ENCODE data around the gene L3MBTL2.
"Not testable (repeated sequence)": the region's sequence is repeated elsewhere in the genome, so short reads cannot be mapped to it uniquely, and the experiment has no call there.

Gene L3MBTL2

DNA sequence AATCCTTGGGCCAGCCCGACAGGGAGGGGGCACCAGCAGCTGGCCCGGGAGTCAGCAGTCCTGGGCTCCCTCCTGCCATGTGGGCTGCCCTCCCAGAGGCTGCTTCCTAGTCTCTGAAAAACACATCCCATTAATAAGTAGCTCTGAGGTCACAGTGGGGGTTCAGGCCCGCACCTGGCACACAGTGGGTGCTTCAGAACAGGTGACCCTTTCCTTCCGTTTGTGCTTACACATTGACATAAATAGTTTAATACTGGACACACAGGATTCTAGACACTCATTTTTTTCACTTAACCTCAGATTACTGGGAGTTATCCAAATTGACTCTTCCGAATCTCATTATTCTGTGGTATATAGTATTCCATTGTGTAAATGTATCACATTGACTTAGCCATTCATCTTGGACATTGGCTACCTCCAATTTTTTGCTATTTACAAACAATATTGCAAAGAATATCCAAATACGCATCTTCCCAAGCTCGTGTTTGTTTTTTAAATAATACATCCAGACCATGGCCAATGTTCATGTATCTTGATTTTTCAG, 36.1 kb downstream of the L3MBTL2 start:
- no peak for DNase-seq (ENCODE audit: low read depth in 2 of 2)

DNA sequence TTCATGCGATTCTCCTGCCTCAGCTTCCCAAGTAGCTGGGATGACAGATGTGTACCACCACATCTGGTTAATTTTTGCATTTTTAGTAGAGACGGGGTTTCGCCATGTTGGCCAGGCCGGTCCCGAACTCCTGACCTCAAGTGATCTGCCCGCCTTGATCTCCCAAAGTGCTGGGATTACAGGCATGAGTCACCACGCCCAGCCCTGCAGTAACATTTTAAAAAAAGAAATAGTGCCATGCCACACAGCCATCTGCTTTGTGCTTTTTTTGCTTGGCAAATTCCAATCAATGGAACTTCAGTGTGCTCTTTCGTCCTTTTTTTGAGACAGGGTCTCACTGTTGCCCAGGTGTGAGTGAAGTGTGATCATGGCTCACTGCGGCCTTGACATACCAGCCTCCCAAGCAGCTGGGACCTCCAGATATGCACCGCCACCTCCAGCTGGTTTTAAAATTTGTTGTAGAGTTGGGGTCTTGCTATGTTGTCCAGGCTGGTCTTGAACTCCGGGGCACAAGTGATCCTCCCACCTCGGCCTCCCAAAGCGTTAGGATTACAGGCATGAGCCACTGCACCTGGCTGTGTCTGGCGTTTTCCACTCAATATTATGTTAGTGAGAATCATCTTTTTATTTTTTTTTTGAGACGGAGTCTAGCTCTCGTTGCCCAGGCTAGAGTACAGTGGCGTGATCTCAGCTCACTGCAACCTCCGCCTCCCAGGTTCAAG, 37.4 kb downstream of the L3MBTL2 start:
- no peak for DNase-seq (ENCODE audit: low read depth in 2 of 2)

DNA sequence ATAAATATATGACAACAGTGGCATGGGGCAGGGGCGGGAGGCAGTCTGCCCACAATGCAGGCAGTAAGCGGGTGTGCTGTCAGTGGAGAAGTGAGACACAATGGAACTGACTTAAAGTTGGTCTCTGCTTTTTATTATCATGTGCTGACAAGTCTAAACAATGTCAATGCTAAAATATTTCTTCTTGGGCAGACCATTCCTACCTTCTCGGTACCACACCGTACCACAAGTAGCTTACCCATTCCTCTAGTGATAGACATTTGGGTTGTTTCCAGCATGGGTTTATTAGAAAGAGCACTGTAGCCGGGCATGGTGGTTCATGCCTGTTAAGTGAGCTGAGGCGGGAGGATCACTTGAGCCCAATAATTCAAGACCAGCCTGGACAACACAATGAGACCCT, 38.2 kb downstream of the L3MBTL2 start:
- DNase-seq (ENCODE audit: low read depth in 2 of 2), result no peak

DNA sequence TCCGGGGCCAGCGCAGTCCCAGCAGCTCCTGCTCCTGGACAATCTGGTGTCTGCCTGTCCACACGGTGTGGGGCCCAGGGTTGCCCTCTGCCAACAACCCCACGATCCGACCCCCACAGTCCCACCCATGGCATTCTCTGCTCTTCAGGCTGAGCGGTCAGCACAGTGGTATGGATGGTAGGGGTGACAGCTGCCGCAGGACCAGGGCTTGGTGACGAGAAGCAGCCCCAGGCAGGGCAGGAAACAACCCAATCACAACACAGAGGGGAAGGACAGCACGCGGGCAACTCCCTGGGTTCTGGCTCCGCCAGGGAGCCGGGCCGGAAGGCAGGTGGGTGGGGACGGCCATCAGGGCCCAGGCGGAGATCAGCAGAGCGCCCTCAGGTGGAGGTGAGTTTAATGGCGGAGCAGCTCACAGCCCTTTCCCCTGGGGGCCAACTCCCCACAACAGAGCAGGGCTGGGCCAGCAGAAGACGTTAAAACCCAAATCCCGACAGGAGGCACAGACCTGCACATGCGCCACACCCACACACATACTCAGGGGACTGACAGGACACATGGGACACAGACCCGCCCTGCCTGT, 40.9 kb downstream of the L3MBTL2 start:
- no peak for DNase-seq (ENCODE audit: low read depth in 2 of 2)

DNA sequence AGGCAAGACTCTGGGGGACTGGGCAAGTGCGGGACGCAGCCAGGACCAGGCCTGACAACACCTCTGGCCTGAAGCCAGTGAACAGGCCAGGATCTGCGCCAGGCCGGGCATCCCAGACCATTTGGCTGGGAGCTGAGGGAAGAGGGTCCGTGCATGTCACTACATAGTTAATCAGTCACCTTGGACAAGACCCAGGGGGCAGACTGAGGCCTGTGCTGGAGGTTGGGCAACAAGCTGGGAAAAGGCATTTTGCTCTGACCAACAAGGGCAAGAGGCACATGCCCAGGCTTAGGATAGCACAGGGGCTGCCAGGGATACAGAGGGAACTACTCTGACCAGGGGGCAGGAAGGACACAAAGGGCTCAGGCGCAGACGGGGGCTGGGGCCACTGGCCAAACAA, 42.6 kb downstream of the L3MBTL2 start:
- no peak for DNase-seq (ENCODE audit: low read depth in 2 of 2)

DNA sequence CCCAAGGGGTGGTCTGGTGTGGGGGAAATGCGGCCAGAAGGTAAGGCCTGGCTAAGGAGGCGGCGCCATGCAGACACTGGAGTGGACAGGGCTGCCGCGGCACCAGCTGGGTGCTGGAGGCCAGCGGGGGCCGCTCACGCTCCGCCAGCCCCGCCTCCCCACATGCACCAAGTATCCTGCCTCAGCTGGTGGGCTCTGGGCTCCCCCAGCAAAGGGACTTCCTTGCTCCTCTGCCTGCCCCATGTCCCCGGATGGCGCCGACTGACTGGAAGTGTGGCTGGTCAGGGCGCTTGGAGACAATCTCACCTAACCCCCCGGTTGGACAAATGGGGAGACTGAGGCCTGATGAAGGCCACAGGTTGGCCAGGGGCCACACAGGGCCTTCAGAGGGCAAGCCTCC, 43.2 kb downstream of the L3MBTL2 start:
- DNase-seq (ENCODE audit: low read depth in 2 of 2), result no peak

DNA sequence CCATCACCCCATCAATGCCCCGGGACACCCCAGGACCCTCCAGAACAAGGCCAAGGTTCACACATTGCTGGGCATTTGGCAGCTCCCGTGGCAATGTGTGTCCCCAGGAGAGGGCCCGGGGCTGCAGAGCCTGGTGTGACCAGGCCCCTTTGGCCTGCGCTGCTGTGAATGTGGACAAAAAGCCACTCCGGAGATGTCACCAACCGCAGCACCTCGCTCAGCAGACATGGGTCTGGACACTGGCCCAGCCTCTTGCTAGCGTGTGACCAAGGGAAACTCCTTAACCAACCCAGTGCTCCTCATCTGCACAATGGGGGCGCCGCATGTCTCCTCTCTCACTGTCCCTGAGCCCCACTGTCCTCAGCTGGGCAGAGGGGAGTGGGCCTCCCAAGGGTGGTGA, 43.6 kb downstream of the L3MBTL2 start:
- no peak for DNase-seq (ENCODE audit: low read depth in 2 of 2)

DNA sequence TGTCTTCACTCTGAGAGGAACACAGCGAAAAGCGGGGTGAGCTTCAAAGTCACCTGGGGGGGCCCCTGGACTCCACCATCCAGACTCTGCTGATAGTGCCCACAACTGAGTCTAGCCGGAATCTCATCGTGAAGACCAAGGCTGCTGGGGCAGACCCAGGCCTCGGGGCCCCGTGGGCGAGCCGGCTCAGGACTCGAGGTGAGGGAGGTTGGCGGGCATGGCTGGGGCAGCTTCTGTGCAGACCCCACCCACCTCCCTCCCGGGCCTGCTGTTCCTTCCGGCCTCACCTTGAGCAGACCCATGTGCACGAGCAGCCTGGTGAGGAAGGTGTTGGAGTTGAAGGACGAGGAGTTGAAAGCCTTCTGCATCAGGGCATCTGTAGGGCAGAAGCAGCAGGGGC, 44.3 kb downstream of the L3MBTL2 start:
- DNase-seq (ENCODE audit: low read depth in 2 of 2), result no peak

DNA sequence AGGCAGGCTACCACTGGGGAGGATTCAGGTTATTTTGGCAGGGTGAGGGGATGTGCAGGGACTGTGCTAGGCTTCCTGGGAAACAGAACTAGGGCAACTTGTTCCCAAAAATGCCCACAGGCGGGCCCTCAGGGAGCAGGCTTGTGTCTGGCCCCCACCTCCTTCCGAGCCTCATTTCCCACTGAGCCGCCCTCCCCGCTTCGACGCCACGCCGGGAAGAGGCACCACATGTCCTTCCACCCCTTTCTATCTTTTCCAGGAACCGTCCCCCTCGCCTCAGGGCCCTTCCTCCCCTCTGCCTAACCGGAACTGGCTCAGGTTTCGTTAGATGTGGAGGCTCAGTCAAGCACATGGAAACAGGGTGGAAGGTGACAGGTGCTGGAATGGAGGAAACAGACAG, 45.0 kb downstream of the L3MBTL2 start:
- DNase-seq (ENCODE audit: low read depth in 2 of 2), result no peak

DNA sequence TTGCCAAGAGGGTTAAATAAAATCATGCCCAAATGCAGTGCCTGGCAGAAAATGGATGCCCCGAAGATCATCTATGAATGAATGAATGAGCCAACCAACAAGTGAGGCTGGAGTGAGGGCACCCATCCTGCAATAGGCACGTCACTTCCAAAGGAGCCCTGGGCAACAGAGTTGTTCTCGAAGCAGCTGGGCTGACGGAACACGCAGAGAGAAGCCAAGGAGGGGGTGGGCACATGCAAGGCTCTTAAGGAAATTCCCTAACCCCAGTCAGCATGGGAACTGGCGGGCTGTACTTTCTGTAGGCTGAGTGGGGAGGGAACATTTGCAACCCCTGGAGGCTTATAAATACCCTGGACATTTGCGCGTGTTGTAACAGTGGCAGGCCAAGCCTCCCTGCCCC, 47.3 kb downstream of the L3MBTL2 start:
- DNase-seq (ENCODE audit: low read depth in 2 of 2), result no peak

DNA sequence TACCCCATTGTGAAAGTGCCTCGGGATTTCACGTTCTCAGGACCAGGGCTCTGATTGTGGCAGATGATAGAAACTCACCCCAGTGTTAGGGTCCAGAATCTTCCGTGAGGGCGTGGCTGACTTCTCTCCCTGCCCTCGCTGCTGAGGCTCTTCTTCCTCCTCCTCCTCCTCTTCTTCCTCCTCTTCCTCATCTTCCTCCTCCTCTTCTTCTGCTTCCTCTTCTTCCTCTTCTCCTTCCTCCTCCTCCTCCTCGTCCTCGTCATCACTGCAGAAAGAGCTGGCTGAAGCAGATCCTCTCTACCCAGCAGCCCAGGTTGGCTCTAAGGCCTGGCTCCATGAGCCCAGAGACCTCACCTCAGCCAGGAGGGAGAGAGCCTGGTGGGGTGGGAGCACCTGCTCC, 49.1 kb downstream of the L3MBTL2 start:
- no peak for DNase-seq (ENCODE audit: low read depth in 2 of 2)

DNA sequence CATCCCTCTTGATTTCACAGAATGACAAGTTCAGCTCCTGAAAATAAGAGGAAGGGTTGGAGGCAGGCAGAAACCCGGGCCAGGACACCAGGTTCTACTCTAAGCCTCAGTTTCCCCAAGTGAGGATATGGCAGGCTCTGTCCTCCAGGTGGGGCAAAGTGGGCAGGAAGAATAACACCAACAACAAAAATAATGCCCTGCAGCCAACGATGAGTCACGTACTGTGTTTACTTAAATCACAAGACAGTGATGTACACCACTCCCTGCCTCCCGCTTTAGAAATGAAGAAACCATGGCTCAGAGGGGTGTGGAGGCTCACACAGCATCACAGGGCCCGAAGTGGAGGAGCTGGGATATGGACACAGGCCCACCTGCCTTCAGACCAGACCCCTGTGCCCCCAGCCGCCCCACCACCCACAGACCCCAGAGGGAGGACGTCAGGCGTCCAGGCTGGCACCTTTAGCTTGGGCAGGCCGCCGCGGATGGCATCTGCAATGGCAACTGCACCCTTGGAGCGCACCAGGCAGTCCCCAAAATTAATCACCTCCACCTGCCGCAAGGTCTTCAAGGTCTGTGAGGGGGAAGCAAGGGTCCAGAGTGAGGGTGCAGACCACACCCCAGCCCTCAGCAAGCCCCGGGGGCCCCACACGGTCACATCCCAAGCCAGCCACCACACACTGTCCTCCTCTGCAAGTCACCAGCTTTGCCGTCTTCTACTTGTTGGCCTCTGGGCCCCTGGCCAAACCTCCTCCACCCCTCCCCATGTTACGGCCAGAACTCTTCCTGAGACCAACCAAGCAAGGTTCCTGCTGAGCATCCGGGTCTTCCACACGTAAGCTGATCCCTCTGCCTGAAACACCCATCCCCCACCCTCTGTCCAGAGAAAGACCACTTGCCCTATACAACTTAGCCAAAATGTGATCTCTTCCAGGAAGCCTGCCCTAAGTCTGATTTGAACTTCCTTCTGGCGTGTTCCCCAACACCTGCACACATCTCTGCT, 51.4 kb downstream of the L3MBTL2 start:
- no peak for DNase-seq (ENCODE audit: low read depth in 2 of 2)

DNA sequence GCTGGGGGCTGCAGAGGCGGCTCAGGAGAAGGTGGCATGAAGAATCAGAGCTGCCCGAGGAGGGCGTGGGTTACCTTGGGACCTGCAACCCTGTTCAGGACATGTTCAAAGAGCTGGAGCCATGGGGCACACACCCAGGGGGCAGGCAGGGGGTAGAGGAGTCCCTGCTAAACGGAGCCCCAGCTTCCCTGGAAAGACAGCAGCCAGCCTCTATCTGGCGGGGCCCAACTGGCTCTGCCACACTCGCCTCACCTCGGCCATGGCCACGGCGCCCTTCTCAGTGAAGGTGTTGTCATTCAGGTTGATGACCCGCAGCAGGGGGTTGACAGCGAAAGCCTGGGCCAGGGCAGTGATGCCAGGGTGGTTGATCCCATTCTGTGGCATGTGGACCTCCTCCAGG, 52.6 kb downstream of the L3MBTL2 start:
- DNase-seq (ENCODE audit: low read depth in 2 of 2), result no peak

DNA sequence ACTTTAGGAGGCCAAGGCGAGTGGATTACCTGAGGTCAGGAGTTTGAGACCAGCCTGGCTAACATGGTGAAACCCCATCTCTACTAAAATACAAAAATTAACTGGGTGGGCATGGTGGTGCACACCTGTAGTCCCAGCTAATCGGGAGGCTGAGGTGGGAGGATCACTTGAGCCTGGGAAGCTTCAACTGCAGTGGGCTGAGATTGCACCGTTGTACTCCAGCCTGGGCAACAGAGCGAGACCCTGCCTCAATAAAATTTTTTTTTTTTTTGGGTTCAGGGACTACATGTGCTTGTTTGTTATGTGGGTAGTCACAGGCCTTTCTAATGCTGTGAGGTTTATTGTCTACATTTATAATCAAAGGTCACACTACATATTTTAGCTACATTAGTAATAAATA, 54.6 kb downstream of the L3MBTL2 start:
- DNase-seq (ENCODE audit: low read depth in 2 of 2), result not testable (repeated sequence)

DNA sequence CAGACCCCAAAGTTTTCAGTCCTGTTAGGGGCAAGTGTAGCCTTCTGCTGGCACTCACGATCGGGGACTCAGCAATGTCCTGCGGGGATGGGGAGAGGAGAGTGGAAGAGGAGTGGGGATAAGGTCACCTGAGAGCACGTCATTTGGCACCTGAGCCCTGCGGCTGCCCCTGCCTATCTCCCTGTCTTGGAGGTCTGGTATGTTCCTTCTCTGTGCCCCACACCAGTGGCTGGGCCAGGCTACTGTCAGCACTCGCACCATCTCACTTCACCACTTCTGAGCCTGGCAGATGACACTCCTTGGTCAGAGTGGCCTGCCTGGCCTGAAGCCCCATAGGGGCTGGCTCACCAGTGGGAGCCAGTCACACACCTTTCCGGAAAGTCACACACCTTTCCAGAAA, 55.8 kb downstream of the L3MBTL2 start:
- DNase-seq (ENCODE audit: low read depth in 2 of 2), result no peak

DNA sequence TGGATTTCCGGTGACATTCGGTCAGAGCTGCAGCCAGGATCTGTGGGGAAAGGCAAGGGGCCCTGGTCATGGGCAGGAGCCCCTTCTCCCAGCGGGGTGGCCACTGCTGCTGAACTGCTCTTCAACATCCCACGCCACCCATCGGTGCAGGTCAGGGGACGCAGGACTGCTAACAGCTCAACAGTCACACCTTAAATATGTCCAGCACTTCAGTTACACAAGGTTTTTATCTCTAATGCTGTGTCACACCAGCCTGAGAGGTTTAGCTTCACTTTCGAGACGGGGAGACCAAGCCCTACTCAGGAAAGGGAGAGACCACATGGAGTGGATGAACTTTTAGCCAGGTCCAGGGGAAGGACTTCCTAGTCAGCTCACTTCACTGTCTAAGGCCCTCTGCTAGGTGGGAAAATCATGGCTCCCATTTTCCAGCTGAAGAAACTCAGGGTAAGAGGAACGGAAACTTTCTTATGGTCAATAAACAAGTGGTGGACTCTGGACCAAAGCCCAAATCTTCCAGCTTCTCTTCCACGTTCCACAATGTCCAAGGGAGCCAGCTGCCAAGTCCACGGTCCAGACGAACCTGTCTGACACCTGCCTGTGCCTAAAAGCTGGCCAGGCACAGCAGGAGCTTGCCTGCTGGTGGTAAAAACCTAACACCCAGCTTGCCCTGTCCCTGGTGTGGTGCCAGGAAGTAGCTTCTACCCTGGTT, 56.6 kb downstream of the L3MBTL2 start:
- DNase-seq (ENCODE audit: low read depth in 2 of 2), result no peak

DNA sequence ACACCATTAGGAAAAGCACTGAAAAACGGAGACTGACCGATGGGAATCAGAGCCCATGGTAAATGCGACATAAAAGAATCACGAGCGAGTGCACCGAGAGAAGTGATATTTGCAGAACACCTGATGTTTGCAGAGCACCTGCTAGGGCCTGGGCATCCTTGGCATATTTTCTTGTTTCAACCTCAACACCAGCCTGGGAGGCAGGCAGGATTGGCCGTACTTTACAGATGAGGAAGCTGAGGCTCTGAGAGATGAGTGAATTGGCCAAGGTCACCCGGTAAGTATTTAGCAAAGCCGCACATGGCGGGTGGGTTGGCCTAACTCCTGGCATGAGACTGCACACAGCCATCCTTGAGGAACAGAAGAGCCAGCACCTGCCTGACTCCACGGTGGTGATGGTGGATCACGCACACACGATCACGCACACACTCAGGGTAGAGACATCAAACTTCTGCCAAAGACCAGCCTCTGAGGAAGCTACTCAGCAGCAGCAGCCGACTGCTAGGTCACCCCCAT, 57.2 kb downstream of the L3MBTL2 start:
- DNase-seq (ENCODE audit: low read depth in 2 of 2), result no peak

DNA sequence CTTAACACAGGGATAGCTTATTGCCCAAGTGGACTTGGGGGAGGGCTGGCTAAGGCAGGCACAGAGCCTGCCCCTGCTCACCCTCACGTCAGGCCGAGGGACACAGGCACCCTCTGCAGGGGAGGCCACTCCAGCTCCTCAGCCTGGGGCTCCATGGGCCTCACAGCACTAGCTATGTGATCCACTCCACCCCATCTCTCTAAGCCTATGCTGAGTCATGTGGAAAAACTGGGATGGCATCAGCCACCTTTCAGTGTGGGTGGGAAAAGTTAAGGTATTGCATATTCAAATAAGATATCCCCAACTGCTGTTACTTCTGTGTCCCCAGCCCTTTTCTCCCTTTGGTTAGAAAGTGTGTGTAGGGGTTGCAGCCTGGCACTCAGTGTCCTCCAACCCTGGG, 58.6 kb downstream of the L3MBTL2 start:
- DNase-seq (ENCODE audit: low read depth in 2 of 2), result no peak

DNA sequence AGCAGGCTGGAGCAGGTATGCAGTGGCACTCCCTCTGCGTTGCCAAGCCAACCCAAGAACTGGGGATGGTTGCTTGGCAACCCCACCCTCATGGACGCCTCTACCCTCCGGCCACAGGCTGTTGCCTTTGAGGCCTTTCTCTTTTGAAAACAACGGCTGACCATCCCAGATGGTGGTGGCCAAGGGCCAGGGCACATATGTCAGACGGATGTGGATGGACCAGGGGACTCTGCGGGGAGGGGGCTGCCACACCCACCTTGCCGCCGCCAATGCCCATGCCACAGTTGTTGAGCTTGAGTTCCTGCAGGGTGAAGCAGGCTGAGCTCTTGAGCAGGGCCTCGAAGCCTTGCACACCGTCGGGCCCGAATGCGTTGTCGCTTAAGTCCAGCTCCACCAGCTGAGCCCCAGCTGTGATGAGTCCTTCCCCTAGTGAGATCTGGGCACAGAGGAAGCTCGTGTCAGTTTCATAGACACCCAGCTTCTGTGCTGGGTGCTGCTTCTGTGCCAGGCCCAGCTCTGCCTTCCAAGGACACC, 59.4 kb downstream of the L3MBTL2 start:
- no peak for DNase-seq (ENCODE audit: low read depth in 2 of 2)

DNA sequence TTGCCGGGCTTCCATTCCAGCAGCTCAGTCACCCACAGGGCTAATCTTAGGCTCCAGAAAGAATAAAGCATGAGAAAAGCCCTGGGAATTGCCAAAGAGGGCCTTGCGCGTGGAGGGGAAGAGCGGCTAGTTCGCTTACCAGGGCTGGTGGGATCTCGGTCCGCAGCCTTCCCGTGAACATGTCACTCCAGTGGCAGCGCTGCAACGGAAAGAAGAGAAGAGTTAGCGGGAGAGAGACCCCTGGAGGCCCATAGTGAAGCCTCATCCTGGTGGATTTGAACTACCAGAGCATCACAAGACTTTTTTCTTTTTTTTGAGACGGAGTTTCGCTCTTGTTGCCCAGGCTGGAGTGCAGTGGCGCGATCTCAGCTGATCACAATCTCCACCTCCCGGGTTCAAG, 62.8 kb downstream of the L3MBTL2 start:
- no peak for DNase-seq (ENCODE audit: low read depth in 2 of 2)

DNA sequence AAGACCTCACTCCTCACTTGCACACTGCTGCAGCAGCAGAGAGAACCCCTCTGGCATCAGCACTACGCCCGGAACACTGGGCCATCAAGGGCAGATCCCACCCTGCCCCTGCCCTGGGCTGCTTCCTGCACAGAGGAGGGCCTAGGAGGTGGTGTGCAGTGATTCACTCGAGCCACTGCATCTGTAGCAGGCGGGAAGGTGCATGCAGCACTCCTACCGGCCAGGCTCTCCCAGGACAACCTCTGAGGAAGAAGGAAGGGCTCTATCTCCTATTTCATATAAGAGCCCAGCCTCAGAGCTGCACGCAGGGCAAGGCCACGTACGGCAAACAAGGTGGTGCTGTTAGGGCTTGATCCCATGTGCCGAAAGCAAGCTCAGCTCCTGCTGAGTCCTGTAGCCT, 66.7 kb downstream of the L3MBTL2 start:
- no peak for DNase-seq (ENCODE audit: low read depth in 2 of 2)

Data from stimulated activated CD4-positive, alpha-beta T cell treated with anti-CD3 and anti-CD28 coated beads, Interleukin-15, amount 100 ng/mL, for 48 hours (primary cell).